Measurements from ENCODE around the gene NCBP3.
"Not testable (repeated sequence)": the region's sequence is repeated elsewhere in the genome, so short reads cannot be mapped to it uniquely, and the experiment has no call there.

NCBP3 gene

GRCh38 chr17:3880983-3881382 is 34.9 kb upstream of the NCBP3 start:
- no peak for DNase-seq (ENCODE audit: low read depth, low spot score)

- DNase-seq (ENCODE audit: low read depth, low spot score), result peak; percentile 17
Observed at GRCh38 chr17:3879591-3880417, 33.8 kb upstream of the NCBP3 start.

- peak; percentile 58 for DNase-seq (ENCODE audit: low read depth, low spot score)
Observed at GRCh38 chr17:3879186-3879585, 33.1 kb upstream of the NCBP3 start.

GRCh38 chr17:3877220-3877619 is 31.2 kb upstream of the NCBP3 start:
- no peak for DNase-seq (ENCODE audit: low read depth, low spot score)

GRCh38 chr17:3875317-3875716 is 29.3 kb upstream of the NCBP3 start:
- DNase-seq (ENCODE audit: low read depth, low spot score), result no peak

- no peak for DNase-seq (ENCODE audit: low read depth, low spot score)
Observed at GRCh38 chr17:3873862-3874261, 27.8 kb upstream of the NCBP3 start.

GRCh38 chr17:3870871-3871306 is 24.8 kb upstream of the NCBP3 start:
- DNase-seq (ENCODE audit: low read depth, low spot score), result no peak

- DNase-seq (ENCODE audit: low read depth, low spot score), result no peak
Observed at GRCh38 chr17:3867606-3868005, 21.6 kb upstream of the NCBP3 start.

- no peak for DNase-seq (ENCODE audit: low read depth, low spot score)
Observed at GRCh38 chr17:3867106-3867505, 21.1 kb upstream of the NCBP3 start.

GRCh38 chr17:3866276-3866675 is 20.2 kb upstream of the NCBP3 start:
- no peak for DNase-seq (ENCODE audit: low read depth, low spot score)

GRCh38 chr17:3865176-3865575 is 19.1 kb upstream of the NCBP3 start:
- no peak for DNase-seq (ENCODE audit: low read depth, low spot score)

GRCh38 chr17:3864534-3864933 is 18.5 kb upstream of the NCBP3 start:
- no peak for DNase-seq (ENCODE audit: low read depth, low spot score)

- DNase-seq (ENCODE audit: low read depth, low spot score), result no peak
Observed at GRCh38 chr17:3861761-3862681, 16.0 kb upstream of the NCBP3 start.

GRCh38 chr17:3860939-3861700 is 15.1 kb upstream of the NCBP3 start:
- no peak for DNase-seq (ENCODE audit: low read depth, low spot score)

- no peak for DNase-seq (ENCODE audit: low read depth, low spot score)
Observed at GRCh38 chr17:3859940-3860339, 13.9 kb upstream of the NCBP3 start.

GRCh38 chr17:3857261-3858105 is 11.4 kb upstream of the NCBP3 start:
- no peak for DNase-seq (ENCODE audit: low read depth, low spot score)

GRCh38 chr17:3854204-3854603 is 8.2 kb upstream of the NCBP3 start:
- not testable (repeated sequence) for DNase-seq (ENCODE audit: low read depth, low spot score)

GRCh38 chr17:3852561-3852960 is 6.5 kb upstream of the NCBP3 start:
- no peak for DNase-seq (ENCODE audit: low read depth, low spot score)

GRCh38 chr17:3851461-3852100 is 5.5 kb upstream of the NCBP3 start:
- no peak for DNase-seq (ENCODE audit: low read depth, low spot score)

- DNase-seq (ENCODE audit: low read depth, low spot score), result no peak
Observed at GRCh38 chr17:3848229-3848835, 2.3 kb upstream of the NCBP3 start.

Measured in ELF-1 (cell line).